GM21825 (cell line): ENCODE data around the gene MAFG.

Source experiments
- ATAC-seq: cut with Tn5 transposase; IDR thresholded peaks from one replicate; pipeline ENCODE4 v1.9.1; 2021; ENCODE audit warnings: mild to moderate bottlenecking, moderate library complexity; ENCODE audit not compliant: unreplicated experiment

MAFG gene

GRCh38 chr17:81911277-81911961, 16.1 kb downstream of the MAFG start, which contains the start of gene PCYT2:
PCYT2 (minus strand) TSS chr17:81911399; CDS start chr17:81911355, 44 bp downstream.
- ATAC-seq = peak; percentile 55

GRCh38 chr17:81910840-81911276, 16.7 kb downstream of the MAFG start:
- peak; percentile 15 for ATAC-seq

- no peak for ATAC-seq
Observed at GRCh38 chr17:81909966-81910839, 17.3 kb downstream of the MAFG start.

GRCh38 chr17:81909231-81909630, 18.3 kb downstream of the MAFG start:
- no peak for ATAC-seq

GRCh38 chr17:81908793-81909192, 18.7 kb downstream of the MAFG start:
- no peak for ATAC-seq

- no peak for ATAC-seq
Observed at GRCh38 chr17:81907219-81908145, 20.1 kb downstream of the MAFG start.

- ATAC-seq = no peak
Observed at GRCh38 chr17:81906476-81907218, 20.9 kb downstream of the MAFG start.

- ATAC-seq = no peak
Observed at GRCh38 chr17:81905993-81906392, 21.5 kb downstream of the MAFG start.

- no peak for ATAC-seq
Observed at GRCh38 chr17:81905424-81905875, 22.1 kb downstream of the MAFG start.

- no peak for ATAC-seq
Observed at GRCh38 chr17:81904600-81905423, 22.7 kb downstream of the MAFG start.

GRCh38 chr17:81903896-81904599, 23.5 kb downstream of the MAFG start:
- ATAC-seq = no peak

GRCh38 chr17:81903415-81903831, 24.1 kb downstream of the MAFG start:
- no peak for ATAC-seq

- ATAC-seq = no peak
Observed at GRCh38 chr17:81902653-81903414, 24.7 kb downstream of the MAFG start.

- ATAC-seq = no peak
Observed at GRCh38 chr17:81902023-81902652, 25.4 kb downstream of the MAFG start, which contains the start of gene NPB. NPB (plus strand) TSS chr17:81902238; CDS start chr17:81902278, 40 bp downstream.

- ATAC-seq = no peak
Observed at GRCh38 chr17:81901167-81902022, 26.1 kb downstream of the MAFG start.

- no peak for ATAC-seq
Observed at GRCh38 chr17:81900181-81900820, 27.2 kb downstream of the MAFG start.
